H9 (cell line): ENCODE measurements around the gene PIAS3. TPM values are rescaled to one million over a fixed set of nuclear protein-coding genes. Genes with fewer than 3 reads are reported as not detected.
"Not testable (repeated sequence)": the region's sequence is repeated elsewhere in the genome, so short reads cannot be mapped to it uniquely, and the experiment has no call there.

Experiments
- DNase-seq: peaks from one replicate; pipeline ENCODE4 v3.0.0-alpha.2; 2017
- H2AFZ ChIP-seq: one replicate; pipeline ENCODE4 v1.6.1; 2013; ENCODE audit warnings: mild to moderate bottlenecking, low read length, control low read depth, moderate library complexity
- H2AK5ac ChIP-seq: 2 replicates; pipeline ENCODE4 v1.6.1; 2013; ENCODE audit warnings: low read length, control low read depth, mixed read lengths; ENCODE audit not compliant: insufficient read length
- H2BK120ac ChIP-seq: one replicate; pipeline ENCODE4 v1.6.1; 2013; ENCODE audit warnings: low read depth, mild to moderate bottlenecking, low read length, control low read depth, inconsistent platforms; ENCODE audit not compliant: poor library complexity, severe bottlenecking
- H2BK12ac ChIP-seq: 2 replicates; pipeline ENCODE4 v1.6.1; 2013; ENCODE audit warnings: low read length, control low read depth, mixed read lengths, low read depth; ENCODE audit not compliant: insufficient read length
- H2BK15ac ChIP-seq: 2 replicates; pipeline ENCODE4 v1.6.1; 2013; ENCODE audit warnings: low read depth, low read length, control low read depth
- H2BK20ac ChIP-seq: one replicate; pipeline ENCODE4 v1.6.1; 2013; ENCODE audit warnings: low read depth, mild to moderate bottlenecking, low read length, control low read depth, inconsistent platforms; ENCODE audit not compliant: poor library complexity, severe bottlenecking
- H2BK5ac ChIP-seq: 2 replicates; pipeline ENCODE4 v1.6.1; 2013; ENCODE audit warnings: low read length, control low read depth, mixed read lengths; ENCODE audit not compliant: insufficient read length
- H3K14ac ChIP-seq: 2 replicates; pipeline ENCODE4 v1.6.1; 2013; ENCODE audit warnings: low read length, control low read depth; ENCODE audit not compliant: insufficient read depth
- H3K18ac ChIP-seq: 2 replicates; pipeline ENCODE4 v1.6.1; 2013; ENCODE audit warnings: low read depth, mild to moderate bottlenecking, mixed read lengths, low read length, control low read depth; ENCODE audit not compliant: insufficient read length
- H3K23ac ChIP-seq: 2 replicates; pipeline ENCODE4 v1.6.1; 2013; ENCODE audit warnings: low read length, control low read depth, mixed read lengths, low read depth; ENCODE audit not compliant: insufficient read length
- H3K23me2 ChIP-seq: 2 replicates; pipeline ENCODE4 v1.6.1; 2013; ENCODE audit warnings: low read depth, mild to moderate bottlenecking, mixed read lengths, low read length, control low read depth; ENCODE audit not compliant: insufficient read length, poor library complexity, severe bottlenecking
- H3K27ac ChIP-seq: 2 replicates; pipeline ENCODE4 v1.5.1; 2013; ENCODE audit warnings: low read length, control low read depth, mixed read lengths, low read depth; ENCODE audit not compliant: insufficient read length
- H3K27me3 ChIP-seq: 2 replicates; pipeline ENCODE4 v1.6.1; 2013; ENCODE audit warnings: low read length, control low read depth, inconsistent platforms; ENCODE audit not compliant: insufficient read depth
- H3K4ac ChIP-seq: 2 replicates; pipeline ENCODE4 v1.6.1; 2013; ENCODE audit warnings: low read depth, mild to moderate bottlenecking, control low read depth, inconsistent platforms, low read length, moderate library complexity
- H3K4me1 ChIP-seq: 2 replicates; pipeline ENCODE4 v1.6.1; 2013; ENCODE audit warnings: low read length, control low read depth, inconsistent platforms; ENCODE audit not compliant: insufficient read depth
- H3K4me2 ChIP-seq: 2 replicates; pipeline ENCODE4 v1.6.1; 2013; ENCODE audit warnings: low read length, control low read depth, mixed read lengths; ENCODE audit not compliant: insufficient read length, insufficient read depth
- H3K56ac ChIP-seq: 2 replicates; pipeline ENCODE4 v1.6.1; 2013; ENCODE audit warnings: low read depth, mild to moderate bottlenecking, mixed read lengths, low read length, control low read depth; ENCODE audit not compliant: insufficient read length
- H3K79me1 ChIP-seq: 2 replicates; pipeline ENCODE4 v1.6.1; 2013; ENCODE audit warnings: low read depth, mild to moderate bottlenecking, moderate library complexity, low read length, control low read depth, inconsistent platforms; ENCODE audit not compliant: insufficient read depth, poor library complexity, severe bottlenecking
- H3K79me2 ChIP-seq: 2 replicates; pipeline ENCODE4 v1.6.1; 2013; ENCODE audit warnings: low read length, control low read depth, inconsistent platforms; ENCODE audit not compliant: insufficient read depth
- H3K9ac ChIP-seq: 2 replicates; pipeline ENCODE4 v1.6.1; 2013; ENCODE audit warnings: low read length, control low read depth, mixed read lengths; ENCODE audit not compliant: insufficient read length; ENCODE audit errors: extremely low read depth
- H3K9me3 ChIP-seq: one replicate; pipeline ENCODE4 v1.6.1; 2013; ENCODE audit warnings: low read depth, low read length, inconsistent platforms; ENCODE audit not compliant: control insufficient read depth
- H3T11ph ChIP-seq: one replicate; pipeline ENCODE4 v1.6.1; 2013; ENCODE audit warnings: mild to moderate bottlenecking, low read length, control low read depth, inconsistent platforms
- H4K20me1 ChIP-seq: one replicate; pipeline ENCODE4 v1.6.1; 2013; ENCODE audit not compliant: control insufficient read depth, insufficient read length, insufficient read depth
- H4K5ac ChIP-seq: 2 replicates; pipeline ENCODE4 v1.6.1; 2013; ENCODE audit warnings: low read depth, mild to moderate bottlenecking, mixed read lengths, low read length, control low read depth; ENCODE audit not compliant: insufficient read length
- H4K8ac ChIP-seq: replicated peaks from 2 replicates; pipeline ENCODE4 v1.6.1; 2013; ENCODE audit warnings: low read length, control low read depth, mixed read lengths, low read depth; ENCODE audit not compliant: insufficient read length
- H4K91ac ChIP-seq: 2 replicates; pipeline ENCODE4 v1.6.1; 2013; ENCODE audit warnings: low read depth, mild to moderate bottlenecking, moderate library complexity, mixed read lengths, low read length, control low read depth; ENCODE audit not compliant: insufficient read length
- H3K27ac Mint-ChIP-seq, 3 experiments: 2 replicates in 2 of 3; 3 replicates in 1 of 3; pipeline ENCODE4 v1.8.0; 2020 to 2021; ENCODE audit warnings: mixed read lengths in 3 of 3, mild to moderate bottlenecking in 1 of 3, moderate library complexity in 1 of 3
- H3K27me3 Mint-ChIP-seq: 2 replicates; pipeline ENCODE4 v1.8.0; 2021; ENCODE audit warnings: low read depth, mild to moderate bottlenecking, moderate library complexity, mixed read lengths
- H3K36me3 Mint-ChIP-seq, 3 experiments: 2 replicates in 2 of 3; 3 replicates in 1 of 3; pipeline ENCODE4 v1.8.0; 2020 to 2021; ENCODE audit warnings: low read depth in 3 of 3, mixed read lengths in 3 of 3; ENCODE audit not compliant: insufficient read depth in 1 of 3
- H3K4me1 Mint-ChIP-seq, 2 experiments: 2 replicates each; pipeline ENCODE4 v1.8.0; 2020; ENCODE audit warnings: mixed read lengths in 2 of 2
- H3K4me3 Mint-ChIP-seq, 2 experiments: 2 replicates in 1 of 2; 3 replicates in 1 of 2; pipeline ENCODE4 v1.8.0; 2020 to 2021; ENCODE audit warnings: mild to moderate bottlenecking in 2 of 2, mixed read lengths in 2 of 2, moderate library complexity in 1 of 2
- H3K9me3 Mint-ChIP-seq, 2 experiments: 2 replicates in 1 of 2; 3 replicates in 1 of 2; pipeline ENCODE4 v1.8.0; 2020; ENCODE audit warnings: mild to moderate bottlenecking in 2 of 2, mixed read lengths in 2 of 2, moderate library complexity in 1 of 2
- WGBS: extraction: QIAGEN DNeasy Blood & Tissue Kit; methylation state at CpG from one replicate; pipeline ENCODE4 v1.1.7; 2013; ENCODE audit warnings: missing lambda C conversion rate, low lambda C conversion rate, mixed read lengths; ENCODE audit not compliant: insufficient read length; ENCODE audit errors: extremely low coverage; 5-methylcytosine and 5-hydroxymethylcytosine counted together
- total RNA-seq: library from RNA; stranded (reverse); gene quantifications from 2 replicates; pipeline ENCODE4 v1.2.1, GENCODE V29; 2021

The PIAS3 gene
- total RNA-seq, 1 experiment from 2014 or later = 33.9 TPM

- not testable (repeated sequence) for H3K9me3 ChIP-seq, H3K79me1 ChIP-seq, H3K27ac ChIP-seq, H3K79me2 ChIP-seq, H2BK120ac ChIP-seq, H3K18ac ChIP-seq, H3K23ac ChIP-seq, H4K5ac ChIP-seq, H4K8ac ChIP-seq, H2BK20ac ChIP-seq, H3K23me2 ChIP-seq, H4K20me1 ChIP-seq, H3K27me3 Mint-ChIP-seq, H2AFZ ChIP-seq, H3K56ac ChIP-seq, H3K9ac ChIP-seq, H3K4me1 ChIP-seq, H2AK5ac ChIP-seq, H4K91ac ChIP-seq, H2BK5ac ChIP-seq, DNase-seq, H3K9me3 Mint-ChIP-seq, H3K27ac Mint-ChIP-seq, H3K4ac ChIP-seq, H3K36me3 Mint-ChIP-seq, H2BK12ac ChIP-seq, H2BK15ac ChIP-seq, H3K27me3 ChIP-seq, H3K4me2 ChIP-seq, H3K4me3 Mint-ChIP-seq, H3K14ac ChIP-seq, H3K4me1 Mint-ChIP-seq, H3T11ph ChIP-seq
- WGBS = no CpG with 5 or more reads among the region's 6 CpGs
These were observed 40.8 kb downstream of the PIAS3 start for GRCh38 chr1:145818095-145818494.

- H4K91ac ChIP-seq, H2AK5ac ChIP-seq, H2BK20ac ChIP-seq, H3K27me3 Mint-ChIP-seq, H3K18ac ChIP-seq, H3K23ac ChIP-seq, H4K20me1 ChIP-seq, H3K27ac ChIP-seq, H3K4me1 ChIP-seq, H3K4me2 ChIP-seq, H2BK15ac ChIP-seq, H3T11ph ChIP-seq, H3K9me3 ChIP-seq, H3K79me2 ChIP-seq, H3K27me3 ChIP-seq, H3K14ac ChIP-seq, H2BK120ac ChIP-seq, H3K9me3 Mint-ChIP-seq, DNase-seq, H4K5ac ChIP-seq, H3K27ac Mint-ChIP-seq, H3K23me2 ChIP-seq, H3K9ac ChIP-seq, H2BK12ac ChIP-seq, H3K4ac ChIP-seq, H3K56ac ChIP-seq, H4K8ac ChIP-seq, H2BK5ac ChIP-seq, H2AFZ ChIP-seq, H3K79me1 ChIP-seq, H3K36me3 Mint-ChIP-seq, H3K4me1 Mint-ChIP-seq, H3K4me3 Mint-ChIP-seq: not testable (repeated sequence)
- WGBS = no CpG with 5 or more reads among the region's 6 CpGs
These were observed 45.7 kb downstream of the PIAS3 start for GRCh38 chr1:145812977-145813810.
